ENCODE data around the gene LUC7L. TPM values are rescaled to one million over a fixed set of nuclear protein-coding genes. Genes with fewer than 3 reads are reported as not detected.

Gene LUC7L
- total RNA-seq, 6 experiments from 2014 or later: 18.9 to 30.2 (median 20.4) TPM

DNA sequence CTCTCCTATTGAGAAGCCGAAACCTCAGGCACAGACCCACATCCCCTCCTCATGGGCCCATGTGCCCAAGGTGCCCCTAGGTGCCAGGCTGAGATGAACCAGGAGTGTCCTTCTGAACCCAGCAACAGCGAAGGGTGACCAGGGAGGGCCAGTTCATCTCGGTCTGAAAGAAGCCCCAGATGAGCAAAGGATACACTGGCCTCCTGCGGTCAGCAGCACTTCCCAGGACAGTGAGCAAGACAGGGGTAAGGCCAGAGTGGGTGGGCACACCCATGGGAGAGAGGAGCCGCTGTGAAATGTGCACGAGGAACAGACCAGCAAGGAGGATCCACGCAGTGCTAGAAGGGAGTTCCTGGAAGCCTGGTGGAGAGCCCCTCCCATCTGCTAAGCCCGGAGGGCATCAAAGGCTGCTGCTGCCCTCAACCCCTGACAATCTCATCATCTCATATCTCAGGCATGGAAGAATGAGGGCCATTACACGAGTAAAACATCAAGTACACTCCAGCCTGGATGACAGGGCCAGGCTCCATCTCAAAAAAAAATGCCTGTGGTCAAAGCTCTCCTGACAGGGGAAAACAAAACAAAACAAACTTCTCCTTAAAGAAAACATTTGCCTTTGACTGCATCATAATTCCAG lies 80.1 kb downstream of the LUC7L start:
- Histone ChIP-seq H3K9me3 (no peaks in the 10 kb centered on the region), H3K27ac (no peak overlapping the region), H3K36me3 (no peaks in the 10 kb centered on the region), H3K27me3 (no peaks in the 10 kb centered on the region), H3K4me1 (no peaks in the 10 kb centered on the region), H3K4me3 (no peak overlapping the region)
- intact Hi-C loops (cut with DNase I): no loop called here
- 42% methylated on average over 8 of the region's 9 CpGs for WGBS (ENCODE audit: insufficient coverage, low coverage, low lambda C conversion rate, missing lambda C conversion rate)
- DNase-seq (peak in 1 of 3 donors; percentile 27), ATAC-seq (peak in 1 of 4 donors; percentile 21)
- TF ChIP-seq, protein P1, sequence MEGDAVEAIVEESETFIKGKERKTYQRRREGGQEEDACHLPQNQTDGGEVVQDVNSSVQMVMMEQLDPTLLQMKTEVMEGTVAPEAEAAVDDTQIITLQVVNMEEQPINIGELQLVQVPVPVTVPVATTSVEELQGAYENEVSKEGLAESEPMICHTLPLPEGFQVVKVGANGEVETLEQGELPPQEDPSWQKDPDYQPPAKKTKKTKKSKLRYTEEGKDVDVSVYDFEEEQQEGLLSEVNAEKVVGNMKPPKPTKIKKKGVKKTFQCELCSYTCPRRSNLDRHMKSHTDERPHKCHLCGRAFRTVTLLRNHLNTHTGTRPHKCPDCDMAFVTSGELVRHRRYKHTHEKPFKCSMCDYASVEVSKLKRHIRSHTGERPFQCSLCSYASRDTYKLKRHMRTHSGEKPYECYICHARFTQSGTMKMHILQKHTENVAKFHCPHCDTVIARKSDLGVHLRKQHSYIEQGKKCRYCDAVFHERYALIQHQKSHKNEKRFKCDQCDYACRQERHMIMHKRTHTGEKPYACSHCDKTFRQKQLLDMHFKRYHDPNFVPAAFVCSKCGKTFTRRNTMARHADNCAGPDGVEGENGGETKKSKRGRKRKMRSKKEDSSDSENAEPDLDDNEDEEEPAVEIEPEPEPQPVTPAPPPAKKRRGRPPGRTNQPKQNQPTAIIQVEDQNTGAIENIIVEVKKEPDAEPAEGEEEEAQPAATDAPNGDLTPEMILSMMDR (IDR thresholded peaks at IDR 0.05): no peak
- no peak for TF ChIP-seq POLR2A (IDR thresholded peaks at IDR 0.05)

DNA sequence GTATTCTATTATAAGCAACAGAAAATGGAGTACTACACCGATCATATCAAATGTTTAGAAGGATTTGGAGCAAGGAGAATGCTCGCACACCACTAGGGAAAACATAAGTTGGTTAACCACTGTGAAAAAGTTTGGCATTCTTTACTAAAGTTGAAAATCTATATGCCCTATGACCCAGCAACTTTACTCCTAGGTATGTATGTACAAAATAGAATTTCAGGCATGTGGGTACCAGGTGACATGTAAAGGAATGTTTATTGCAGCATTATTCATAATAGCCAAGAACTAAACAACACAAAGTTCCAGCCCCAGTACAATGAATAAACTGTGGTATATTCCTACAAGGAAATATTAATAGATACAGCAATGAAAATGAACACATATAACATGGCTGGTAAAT lies 82.6 kb downstream of the LUC7L start:
- Histone ChIP-seq H3K4me1 (no peaks in the 10 kb centered on the region), H3K36me3 (no peaks in the 10 kb centered on the region), H3K4me3 (no peak overlapping the region), H3K27ac (no peak overlapping the region), H3K9me3 (no peaks in the 10 kb centered on the region), H3K27me3 (no peaks in the 10 kb centered on the region)
- intact Hi-C loops (cut with DNase I): no loop called here
- TF ChIP-seq POLR2A (IDR thresholded peaks at IDR 0.05): no peak
- TF ChIP-seq, protein P1 (IDR thresholded peaks at IDR 0.05): no peak
- DNase-seq (no peak), ATAC-seq (no peak)
- WGBS (ENCODE audit: insufficient coverage, low coverage, low lambda C conversion rate, missing lambda C conversion rate): 73% methylated on average over 2 of the region's 2 CpGs

DNA sequence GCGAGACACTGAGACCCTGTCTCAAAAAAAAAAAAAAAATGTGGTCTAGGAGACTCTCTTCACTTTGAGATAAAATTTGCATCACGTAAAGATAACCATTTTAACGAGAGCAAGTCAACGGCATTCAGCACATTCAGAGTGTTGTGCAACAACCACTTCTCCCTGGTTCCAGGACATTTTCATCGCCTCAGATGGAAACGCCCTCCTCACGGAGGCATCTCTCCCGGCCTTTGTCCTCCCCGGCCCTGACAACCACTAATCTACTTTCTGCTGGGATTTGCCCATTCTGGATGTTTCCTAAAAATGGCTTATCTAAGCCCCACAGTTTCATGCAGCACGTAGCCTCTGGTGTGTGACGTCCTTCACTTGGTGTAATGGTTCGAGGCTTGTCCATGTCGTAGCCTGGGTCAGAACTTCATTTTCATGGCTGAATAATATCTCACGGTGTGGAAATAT lies 84.4 kb downstream of the LUC7L start:
- no peaks in the 10 kb centered on the region for H3K27me3 ChIP-seq
- 68% methylated on average over 14 of the region's 14 CpGs for WGBS (ENCODE audit: insufficient coverage, low coverage, low lambda C conversion rate, missing lambda C conversion rate)
- no peak overlapping the region for H3K27ac ChIP-seq
- no peak for TF ChIP-seq POLR2A (IDR thresholded peaks at IDR 0.05)
- TF ChIP-seq, protein P1 (IDR thresholded peaks at IDR 0.05): no peak
- H3K36me3 ChIP-seq: no peaks in the 10 kb centered on the region
- H3K4me3 ChIP-seq: no peak overlapping the region
- DNase-seq (peak in 1 of 3 donors; percentile 11), ATAC-seq (no peak)
- H3K9me3 ChIP-seq: no peaks in the 10 kb centered on the region
- no peaks in the 10 kb centered on the region for H3K4me1 ChIP-seq
- intact Hi-C loops (cut with DNase I): no loop called here

DNA sequence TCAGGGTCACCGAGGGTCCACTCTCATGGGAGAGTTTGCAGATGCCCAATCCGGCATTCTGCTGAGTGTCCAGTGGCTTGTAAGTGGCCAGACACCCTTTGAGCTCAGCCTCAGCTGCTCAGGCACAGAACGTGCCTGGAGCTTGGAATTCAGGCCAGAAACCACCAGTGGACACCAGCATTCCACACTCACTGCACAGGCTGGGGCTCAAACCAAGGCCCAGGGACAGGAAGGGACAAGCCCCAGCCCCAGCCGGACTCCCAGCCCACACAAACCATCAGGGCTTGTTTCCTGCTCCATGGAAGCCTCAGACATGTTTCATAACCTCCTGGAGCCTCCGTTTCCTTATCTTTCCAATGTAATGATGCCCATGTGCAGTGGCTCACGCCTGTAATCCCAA lies 85.8 kb downstream of the LUC7L start:
- Histone ChIP-seq H3K4me3 (no peak overlapping the region), H3K27ac (no peak overlapping the region)
- 83% methylated on average over 1 of the region's 6 CpGs for WGBS (ENCODE audit: insufficient coverage, low coverage, low lambda C conversion rate, missing lambda C conversion rate)

More for the DNA sequence above, 85.8 kb downstream of the LUC7L start:
- Histone ChIP-seq H3K36me3 (no peaks in the 10 kb centered on the region), H3K27me3 (no peaks in the 10 kb centered on the region), H3K4me1 (no peaks in the 10 kb centered on the region), H3K9me3 (no peaks in the 10 kb centered on the region)
- DNase-seq: peak in 1 of 3 donors; percentile 34
- TF ChIP-seq, protein P1 (IDR thresholded peaks at IDR 0.05): no peak
- no peak for TF ChIP-seq POLR2A (IDR thresholded peaks at IDR 0.05)
- intact Hi-C loops (cut with DNase I): no loop called here
- ATAC-seq: no peak
